Mesendoderm (in vitro differentiated cells): ENCODE measurements around the gene HSD17B4.

ENCODE experiments used
- DNase-seq: peaks from one replicate; pipeline ENCODE4 v3.0.0; 2013
- H2AK5ac ChIP-seq: 2 replicates; pipeline ENCODE4 v1.6.1; 2013; ENCODE audit warnings: low read length, inconsistent platforms
- H2BK120ac ChIP-seq: 2 replicates; pipeline ENCODE4 v1.6.1; 2013; ENCODE audit warnings: low read depth, mild to moderate bottlenecking, low read length, moderate library complexity, mixed read lengths
- H2BK15ac ChIP-seq: replicated peaks from 2 replicates; pipeline ENCODE4 v1.6.1; 2013; ENCODE audit warnings: low read depth, mild to moderate bottlenecking, moderate library complexity
- H2BK5ac ChIP-seq: 2 replicates; pipeline ENCODE4 v1.6.1; 2013; ENCODE audit warnings: low read length, inconsistent platforms
- H3K18ac ChIP-seq: 2 replicates; pipeline ENCODE4 v1.6.1; 2013; ENCODE audit warnings: mild to moderate bottlenecking, low read length, mixed read lengths
- H3K23ac ChIP-seq: one replicate; pipeline ENCODE4 v1.6.1; 2013; ENCODE audit warnings: low read length
- H3K27ac ChIP-seq: 2 replicates; pipeline ENCODE4 v1.5.1; 2013; ENCODE audit warnings: low read depth, mild to moderate bottlenecking, inconsistent platforms, low read length, moderate library complexity
- H3K27me3 ChIP-seq: 2 replicates; pipeline ENCODE4 v1.6.1; 2013; ENCODE audit warnings: low read length, control low read depth, mild to moderate bottlenecking, inconsistent platforms; ENCODE audit not compliant: insufficient read depth, poor library complexity
- H3K36me3 ChIP-seq: 2 replicates; pipeline ENCODE4 v1.6.1; 2013; ENCODE audit warnings: low read length, inconsistent platforms; ENCODE audit not compliant: control insufficient read depth, insufficient read depth
- H3K4ac ChIP-seq: one replicate; pipeline ENCODE4 v1.6.1; 2013; ENCODE audit warnings: low read depth, mild to moderate bottlenecking, low read length, moderate library complexity
- H3K4me1 ChIP-seq: 2 replicates; pipeline ENCODE4 v1.6.1; 2013; ENCODE audit warnings: low read depth, low read length, inconsistent platforms; ENCODE audit not compliant: control insufficient read depth
- H3K4me2 ChIP-seq: 2 replicates; pipeline ENCODE4 v1.6.1; 2013; ENCODE audit warnings: low read length
- H3K4me3 ChIP-seq: 2 replicates; pipeline ENCODE4 v1.5.1; 2013; ENCODE audit warnings: mild to moderate bottlenecking, low read length
- H3K56ac ChIP-seq: one replicate; pipeline ENCODE4 v1.6.1; 2013; ENCODE audit warnings: low read length
- H3K79me1 ChIP-seq: 2 replicates; pipeline ENCODE4 v1.6.1; 2013; ENCODE audit warnings: low read length, inconsistent platforms
- H3K79me2 ChIP-seq: 2 replicates; pipeline ENCODE4 v1.6.1; 2013; ENCODE audit warnings: mild to moderate bottlenecking, low read length; ENCODE audit not compliant: control insufficient read depth, insufficient read depth
- H3K9ac ChIP-seq: 2 replicates; pipeline ENCODE4 v1.6.1; 2013; ENCODE audit warnings: low read length, inconsistent platforms
- H4K5ac ChIP-seq: one replicate; pipeline ENCODE4 v1.6.1; 2013; ENCODE audit warnings: low read length
- H4K8ac ChIP-seq: one replicate; pipeline ENCODE4 v1.6.1; 2013; ENCODE audit warnings: low read depth, mild to moderate bottlenecking, control low read depth, low read length, moderate library complexity
- WGBS: extraction: QIAGEN DNeasy Blood & Tissue Kit; methylation state at CpG from one replicate; pipeline ENCODE4 v1.1.7; 2013; ENCODE audit warnings: low lambda C conversion rate, missing lambda C conversion rate; ENCODE audit not compliant: insufficient coverage; ENCODE audit errors: extremely low coverage; 5-methylcytosine and 5-hydroxymethylcytosine counted together

Gene HSD17B4

GRCh38 chr5:119524485-119524884 is 72.2 kb downstream of the HSD17B4 start:
- no CpG with 5 or more reads among the region's 3 CpGs for WGBS
- no peaks in the 10 kb centered on the region for H3K36me3 ChIP-seq
- H3K9ac ChIP-seq, result no peak overlapping the region
- peak; percentile 4 for DNase-seq
- no peak overlapping the region for H4K5ac ChIP-seq
- no peak overlapping the region for H2AK5ac ChIP-seq
- H2BK120ac ChIP-seq, result no peak overlapping the region
- no peaks in the 10 kb centered on the region for H3K79me2 ChIP-seq
- H3K4me3 ChIP-seq, result no peak overlapping the region
- no peak overlapping the region for H3K4ac ChIP-seq
- H3K27me3 ChIP-seq, result no peaks in the 10 kb centered on the region
- H4K8ac ChIP-seq, result no peak overlapping the region
- no peaks in the 10 kb centered on the region for H3K4me1 ChIP-seq
- H3K27ac ChIP-seq, result no peak overlapping the region
- H3K18ac ChIP-seq, result no peak overlapping the region
- no peaks in the 10 kb centered on the region for H3K79me1 ChIP-seq
- H3K4me2 ChIP-seq, result no peak overlapping the region
- no peak overlapping the region for H3K23ac ChIP-seq
- H2BK5ac ChIP-seq, result no peak overlapping the region
- no peak overlapping the region for H2BK15ac ChIP-seq
- no peak overlapping the region for H3K56ac ChIP-seq

GRCh38 chr5:119527351-119527750 is 75.1 kb downstream of the HSD17B4 start:
- Histone ChIP-seq H3K4ac (no peak overlapping the region), H3K4me3 (no peak overlapping the region), H3K27me3 (no peaks in the 10 kb centered on the region), H3K79me1 (no peaks in the 10 kb centered on the region), H2BK120ac (no peak overlapping the region), H3K36me3 (no peaks in the 10 kb centered on the region), H3K9ac (no peak overlapping the region), H3K4me1 (no peaks in the 10 kb centered on the region), H3K4me2 (no peak overlapping the region), H2BK15ac (no peak overlapping the region), H2BK5ac (no peak overlapping the region), H4K5ac (no peak overlapping the region), H2AK5ac (no peak overlapping the region), H4K8ac (no peak overlapping the region), H3K23ac (no peak overlapping the region), H3K27ac (no peak overlapping the region), H3K79me2 (no peaks in the 10 kb centered on the region), H3K18ac (no peak overlapping the region), H3K56ac (no peak overlapping the region)
- WGBS, result no CpG with 5 or more reads among the region's 1 CpG
- DNase-seq, result no peak

GRCh38 chr5:119529811-119530210 is 77.5 kb downstream of the HSD17B4 start:
- no CpG with 5 or more reads among the region's 2 CpGs for WGBS
- Histone ChIP-seq H3K36me3 (no peaks in the 10 kb centered on the region), H3K9ac (no peak overlapping the region), H3K27me3 (no peaks in the 10 kb centered on the region), H3K4me3 (no peak overlapping the region), H3K56ac (no peak overlapping the region), H3K4ac (no peak overlapping the region), H3K4me2 (no peak overlapping the region), H2BK120ac (no peak overlapping the region), H4K8ac (no peak overlapping the region), H4K5ac (no peak overlapping the region), H2BK5ac (no peak overlapping the region), H3K23ac (no peak overlapping the region), H2AK5ac (no peak overlapping the region), H3K27ac (no peak overlapping the region), H3K79me1 (no peaks in the 10 kb centered on the region), H3K18ac (no peak overlapping the region), H3K4me1 (peaks cover 2% of the 10 kb centered on the region), H3K79me2 (no peaks in the 10 kb centered on the region), H2BK15ac (no peak overlapping the region)
- no peak for DNase-seq

GRCh38 chr5:119532637-119533036 is 80.3 kb downstream of the HSD17B4 start:
- Histone ChIP-seq H4K8ac (no peak overlapping the region), H4K5ac (no peak overlapping the region), H3K9ac (no peak overlapping the region), H3K56ac (no peak overlapping the region), H3K27ac (no peak overlapping the region), H3K4me2 (no peak overlapping the region), H2BK15ac (no peak overlapping the region), H3K27me3 (no peaks in the 10 kb centered on the region), H3K4me1 (peaks cover 2% of the 10 kb centered on the region), H3K23ac (no peak overlapping the region), H2BK5ac (no peak overlapping the region), H3K36me3 (no peaks in the 10 kb centered on the region), H2BK120ac (no peak overlapping the region), H3K4me3 (no peak overlapping the region), H2AK5ac (no peak overlapping the region), H3K79me2 (no peaks in the 10 kb centered on the region), H3K79me1 (no peaks in the 10 kb centered on the region), H3K18ac (no peak overlapping the region), H3K4ac (no peak overlapping the region)
- DNase-seq, result no peak
- WGBS, result no CpG with 5 or more reads among the region's 3 CpGs

- H3K4me3 ChIP-seq, result no peak overlapping the region
- peaks cover 2% of the 10 kb centered on the region for H3K36me3 ChIP-seq
- no peak overlapping the region for H2BK5ac ChIP-seq
- H3K23ac ChIP-seq, result no peak overlapping the region
- H3K4me2 ChIP-seq, result no peak overlapping the region
- H4K8ac ChIP-seq, result no peak overlapping the region
- peak overlapping the region; percentile 10 for H3K18ac ChIP-seq
- no peaks in the 10 kb centered on the region for H3K27me3 ChIP-seq
- no peaks in the 10 kb centered on the region for H3K79me1 ChIP-seq
- H2BK15ac ChIP-seq, result no peak overlapping the region
- no peak overlapping the region for H3K27ac ChIP-seq
- no CpG with 5 or more reads among the region's 2 CpGs for WGBS
- no peaks in the 10 kb centered on the region for H3K79me2 ChIP-seq
- H3K9ac ChIP-seq, result no peak overlapping the region
- no peak overlapping the region for H2BK120ac ChIP-seq
- peak; percentile 48 for DNase-seq
- H3K56ac ChIP-seq, result no peak overlapping the region
- H3K4ac ChIP-seq, result no peak overlapping the region
- no peak overlapping the region for H2AK5ac ChIP-seq
- no peak overlapping the region for H4K5ac ChIP-seq
- peaks cover 2% of the 10 kb centered on the region for H3K4me1 ChIP-seq
Observed at GRCh38 chr5:119537704-119538103, 85.4 kb downstream of the HSD17B4 start.

- Histone ChIP-seq H3K4me2 (no peak overlapping the region), H3K18ac (no peak overlapping the region), H2BK5ac (no peak overlapping the region), H2AK5ac (no peak overlapping the region), H3K4me1 (no peaks in the 10 kb centered on the region), H3K9ac (no peak overlapping the region), H4K8ac (no peak overlapping the region), H3K27ac (no peak overlapping the region), H4K5ac (no peak overlapping the region), H3K23ac (no peak overlapping the region), H3K27me3 (no peaks in the 10 kb centered on the region), H3K4ac (no peak overlapping the region), H3K79me1 (no peaks in the 10 kb centered on the region), H3K36me3 (peaks cover 2% of the 10 kb centered on the region), H2BK15ac (no peak overlapping the region), H3K79me2 (no peaks in the 10 kb centered on the region), H3K56ac (no peak overlapping the region), H2BK120ac (no peak overlapping the region), H3K4me3 (no peak overlapping the region)
- DNase-seq, result no peak
- no CpG with 5 or more reads among the region's 1 CpG for WGBS
Observed at GRCh38 chr5:119541716-119542115, 89.4 kb downstream of the HSD17B4 start.
